ENCODE data around the gene ABHD17B. TPM values are rescaled to one million over a fixed set of nuclear protein-coding genes. Genes with fewer than 3 reads are reported as not detected.
A peak's percentile ranks its signal among the peaks of the same experiment; 100 is the strongest.

The ABHD17B gene
- total RNA-seq, 1 donor from 2014 or later = 24.7 TPM

- no peaks in the 10 kb centered on the region for H3K27me3 ChIP-seq (ENCODE audit: control insufficient read depth, insufficient read depth, low read length)
- no peak overlapping the region for H3K4me3 ChIP-seq (ENCODE audit: low read depth, low read length)
- TF ChIP-seq CTCF (IDR thresholded peaks at IDR 0.05; ENCODE audit: insufficient read depth, low read length, severe bottlenecking) = no peak
- FAIRE-seq = no peak
- no peak for DNase-seq (ENCODE audit: low read depth)
- H3K36me3 ChIP-seq (ENCODE audit: control insufficient read depth, insufficient read depth, low read length) = no peaks in the 10 kb centered on the region
Observed at GRCh38 chr9:71822935-71823334, 88.1 kb downstream of the ABHD17B start.

GRCh38 chr9:71822456-71822855, 88.5 kb downstream of the ABHD17B start:
- Histone ChIP-seq H3K36me3 (ENCODE audit: control insufficient read depth, insufficient read depth, low read length) (no peaks in the 10 kb centered on the region), H3K4me3 (ENCODE audit: low read depth, low read length) (no peak overlapping the region), H3K27me3 (ENCODE audit: control insufficient read depth, insufficient read depth, low read length) (no peaks in the 10 kb centered on the region)
- DNase-seq (ENCODE audit: low read depth) (no peak), FAIRE-seq (no peak)
- TF ChIP-seq CTCF (IDR thresholded peaks at IDR 0.05; ENCODE audit: insufficient read depth, low read length, severe bottlenecking) = no peak

GRCh38 chr9:71821405-71821804, 89.6 kb downstream of the ABHD17B start:
- no peak for TF ChIP-seq CTCF (IDR thresholded peaks at IDR 0.05; ENCODE audit: insufficient read depth, low read length, severe bottlenecking)
- FAIRE-seq = no peak
- H3K27me3 ChIP-seq (ENCODE audit: control insufficient read depth, insufficient read depth, low read length) = no peaks in the 10 kb centered on the region
- no peak overlapping the region for H3K4me3 ChIP-seq (ENCODE audit: low read depth, low read length)
- DNase-seq (ENCODE audit: low read depth) = no peak
- no peaks in the 10 kb centered on the region for H3K36me3 ChIP-seq (ENCODE audit: control insufficient read depth, insufficient read depth, low read length)

- FAIRE-seq (no peak), DNase-seq (ENCODE audit: low read depth) (no peak)
- H3K27me3 ChIP-seq (ENCODE audit: control insufficient read depth, insufficient read depth, low read length) = no peaks in the 10 kb centered on the region
- TF ChIP-seq CTCF (IDR thresholded peaks at IDR 0.05; ENCODE audit: insufficient read depth, low read length, severe bottlenecking) = no peak
- no peak overlapping the region for H3K4me3 ChIP-seq (ENCODE audit: low read depth, low read length)
- no peaks in the 10 kb centered on the region for H3K36me3 ChIP-seq (ENCODE audit: control insufficient read depth, insufficient read depth, low read length)
Observed at GRCh38 chr9:71820403-71820921, 90.5 kb downstream of the ABHD17B start.

- H3K27me3 ChIP-seq (ENCODE audit: control insufficient read depth, insufficient read depth, low read length) = no peaks in the 10 kb centered on the region
- DNase-seq (ENCODE audit: low read depth) = peak; percentile 18
- TF ChIP-seq CTCF (IDR thresholded peaks at IDR 0.05; ENCODE audit: insufficient read depth, low read length, severe bottlenecking) = peak; percentile 54
- no peaks in the 10 kb centered on the region for H3K36me3 ChIP-seq (ENCODE audit: control insufficient read depth, insufficient read depth, low read length)
- no peak overlapping the region for H3K4me3 ChIP-seq (ENCODE audit: low read depth, low read length)
- FAIRE-seq = no peak
Observed at GRCh38 chr9:71819115-71819739, 91.8 kb downstream of the ABHD17B start.

Measured in bronchial epithelial cell (primary cell).